Esophagus squamous epithelium (tissue), 5 donors: ENCODE measurements around the gene RALGAPB. TPM values are rescaled to one million over a fixed set of nuclear protein-coding genes. Genes with fewer than 3 reads are reported as not detected.

Source experiments
- DNase-seq: peaks from one replicate; lab custom pipeline; 2025; lab: John Stamatoyannopoulos, UW
- H3K27ac ChIP-seq, 4 donors: fragments of 200-600 bp; sonication (generic); one replicate each; pipeline ENCODE4 v1.5.1; 2016 to 2019; ENCODE audit warnings: mild to moderate bottlenecking in 1 of 4
- H3K27me3 ChIP-seq, 4 donors: fragments of 200-600 bp; sonication (generic); 1 replicate in 3 of 4; 2 replicates in 1 of 4; pipeline versions ENCODE4 v1.5.1 to v1.6.0; 2017 to 2021; ENCODE audit warnings: antibody characterized with exemption in 1 of 4
- H3K36me3 ChIP-seq, 3 donors: fragments of 200-600 bp; sonication (generic); one replicate each; pipeline ENCODE4 v1.5.1; 2016 to 2019
- H3K4me1 ChIP-seq, 3 donors: fragments of 200-600 bp; sonication (generic); one replicate each; pipeline ENCODE4 v1.5.1; 2017 to 2019
- H3K4me3 ChIP-seq, 4 donors: fragments of 200-600 bp; sonication (generic); 1 replicate in 3 of 4; 2 replicates in 1 of 4; pipeline ENCODE4 v1.5.1; 2016 to 2019; ENCODE audit warnings: mild to moderate bottlenecking in 2 of 4, moderate library complexity in 1 of 4
- H3K9me3 ChIP-seq, 3 donors: fragments of 200-600 bp; sonication (generic); one replicate each; pipeline ENCODE4 v1.5.1; 2016 to 2019
- POLR2A ChIP-seq, 4 donors: fragments of 450-650 bp; IDR thresholded peaks; one replicate each; pipeline ENCODE4 v1.6.1; 2017; ENCODE audit warnings: antibody characterized with exemption in 4 of 4, mild to moderate bottlenecking in 4 of 4, moderate library complexity in 3 of 4
- WGBS, 2 donors: methylation state at CpG; one replicate each; pipeline ENCODE4 v1.1.5; 2018; 5-methylcytosine and 5-hydroxymethylcytosine counted together
- intact Hi-C: fragments of 100-400 bp; cut with DNase I; formaldehyde crosslinking; loops from one replicate; pipeline ENCODE4 v1.15.0; 2022
- total RNA-seq, 4 donors: library from RNA; depleted of rRNA; stranded (reverse); fragments of >200 nt; gene quantifications; one replicate each; pipeline ENCODE4 v1.1.0, GENCODE V29; 2016
- TF ChIP-seq, protein P1 (sequence below), 6 experiments: fragments of 450-650 bp in 4 of 6; fragments of 200-600 bp in 2 of 6; sonication (generic) in 2 of 6; IDR thresholded peaks; one replicate each; pipeline ENCODE4 v1.5.1; 2016 to 2019; ENCODE audit warnings: antibody characterized with exemption in 6 of 6, mild to moderate bottlenecking in 4 of 6, moderate library complexity in 4 of 6
- donor health status: DM: yes; HTN: yes; CAD: no.

Gene RALGAPB
- total RNA-seq, 4 donors from 2014 or later, result 17.4 to 38.5 (median 26.9) TPM

DNA sequence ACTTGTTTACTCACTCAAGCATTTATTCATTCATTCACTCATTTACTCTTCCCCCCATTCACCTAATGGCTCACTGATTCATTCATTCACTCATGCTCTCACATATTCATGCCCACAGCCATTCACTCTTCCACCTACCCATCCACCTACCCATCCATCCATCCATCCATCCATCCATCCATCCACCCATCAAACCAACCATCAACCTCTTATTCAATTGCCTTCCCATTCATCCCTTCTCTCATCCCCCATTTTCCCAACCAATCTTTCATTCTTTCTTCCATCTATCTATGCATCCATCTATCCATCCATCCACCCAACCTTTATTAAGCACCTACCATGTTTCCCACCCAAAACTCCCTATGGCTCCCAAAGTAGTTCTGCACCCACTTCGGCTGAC, 127.4 kb downstream of the RALGAPB start:
- Histone ChIP-seq H3K27ac (peak overlapping the region in 1 of 4 donors; percentile 52), H3K4me3 (no peak overlapping the region), H3K4me1 (peaks cover 0 to 33% (median 0%) of the 10 kb centered on the region in 3 donors), H3K27me3 (peaks cover 0 to 52% (median 5%) of the 10 kb centered on the region in 4 donors), H3K9me3 (no peaks in the 10 kb centered on the region), H3K36me3 (no peaks in the 10 kb centered on the region)
- WGBS, 2 donors, result 92 to 100% methylated on average over 1 of the region's 1 CpG
- no peak for TF ChIP-seq POLR2A (IDR thresholded peaks at IDR 0.05)
- TF ChIP-seq, protein P1, sequence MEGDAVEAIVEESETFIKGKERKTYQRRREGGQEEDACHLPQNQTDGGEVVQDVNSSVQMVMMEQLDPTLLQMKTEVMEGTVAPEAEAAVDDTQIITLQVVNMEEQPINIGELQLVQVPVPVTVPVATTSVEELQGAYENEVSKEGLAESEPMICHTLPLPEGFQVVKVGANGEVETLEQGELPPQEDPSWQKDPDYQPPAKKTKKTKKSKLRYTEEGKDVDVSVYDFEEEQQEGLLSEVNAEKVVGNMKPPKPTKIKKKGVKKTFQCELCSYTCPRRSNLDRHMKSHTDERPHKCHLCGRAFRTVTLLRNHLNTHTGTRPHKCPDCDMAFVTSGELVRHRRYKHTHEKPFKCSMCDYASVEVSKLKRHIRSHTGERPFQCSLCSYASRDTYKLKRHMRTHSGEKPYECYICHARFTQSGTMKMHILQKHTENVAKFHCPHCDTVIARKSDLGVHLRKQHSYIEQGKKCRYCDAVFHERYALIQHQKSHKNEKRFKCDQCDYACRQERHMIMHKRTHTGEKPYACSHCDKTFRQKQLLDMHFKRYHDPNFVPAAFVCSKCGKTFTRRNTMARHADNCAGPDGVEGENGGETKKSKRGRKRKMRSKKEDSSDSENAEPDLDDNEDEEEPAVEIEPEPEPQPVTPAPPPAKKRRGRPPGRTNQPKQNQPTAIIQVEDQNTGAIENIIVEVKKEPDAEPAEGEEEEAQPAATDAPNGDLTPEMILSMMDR (IDR thresholded peaks at IDR 0.05), result no peak
- intact Hi-C loops, result no loop called here
- DNase-seq, result no peak

DNA sequence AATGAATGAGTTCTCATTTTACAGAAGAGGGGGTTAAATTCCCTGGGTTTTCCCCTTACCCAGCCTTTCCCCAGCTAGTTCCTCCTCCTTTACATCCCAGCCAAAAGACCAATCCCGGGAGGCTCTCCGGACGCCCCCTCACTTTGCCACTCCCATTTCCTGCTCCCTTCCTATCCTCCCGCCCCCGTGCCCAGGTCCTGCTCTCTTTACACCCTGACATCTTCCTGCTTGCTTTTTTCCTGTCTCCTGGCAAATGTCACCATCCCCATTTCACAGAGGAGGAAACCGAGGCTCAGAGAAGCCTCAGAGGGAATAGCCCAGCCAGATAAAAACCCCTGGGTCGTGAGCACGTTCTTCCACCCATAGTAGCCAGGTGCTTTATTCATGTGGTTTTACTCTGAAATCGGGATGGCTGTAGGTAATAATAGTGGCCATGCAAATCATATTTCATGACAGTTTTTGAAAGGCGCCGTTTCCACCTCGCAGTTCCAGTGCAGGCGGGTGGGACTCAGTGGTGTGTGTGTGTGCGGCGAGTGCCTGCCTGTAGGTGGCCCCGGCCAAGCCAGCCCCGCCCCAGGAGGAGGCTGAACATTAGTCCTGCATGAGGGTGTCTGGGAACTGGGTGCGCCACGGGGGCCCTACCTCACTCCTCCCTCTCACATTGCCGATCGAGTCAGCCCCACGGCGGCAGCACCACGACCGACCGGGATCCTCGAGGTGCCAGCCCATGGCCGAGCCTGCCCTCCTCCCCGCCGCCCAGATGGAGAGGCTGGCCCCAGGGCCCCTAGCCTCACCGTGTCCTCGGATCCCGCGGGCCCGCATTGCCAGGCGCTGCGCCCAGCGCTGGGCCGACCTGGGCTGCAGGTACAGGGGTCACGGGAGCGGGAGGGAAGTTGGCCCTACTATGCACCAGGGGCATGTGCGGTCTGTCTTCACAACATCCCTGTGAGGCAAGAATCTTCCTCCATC, 128.9 kb downstream of the RALGAPB start, which contains the start of gene ARHGAP40:
TSS of gene ARHGAP40 (plus strand) at position 594 of the 969 bp plus-strand sequence.
- TF ChIP-seq, protein P1 (IDR thresholded peaks at IDR 0.05), result peak in 2 of 6 experiments; percentile 28 to 58
- TF ChIP-seq POLR2A (IDR thresholded peaks at IDR 0.05), result no peak
- no peak for DNase-seq
- H3K36me3 ChIP-seq, result no peaks in the 10 kb centered on the region
- intact Hi-C loops, result no loop called here
- peaks cover 0 to 33% (median 0%) of the 10 kb centered on the region in 3 donors for H3K4me1 ChIP-seq
- no peaks in the 10 kb centered on the region for H3K9me3 ChIP-seq
- peak within 1 kb of the TSS in 3 of 4 donors; percentile 13 to 55 (median 19) for H3K27ac ChIP-seq
- 1 to 7% methylated on average over 9 of the region's 42 CpGs for WGBS, 2 donors
- peak within 1 kb of the TSS; percentile 18 to 48 (median 35) for H3K4me3 ChIP-seq
- H3K27me3 ChIP-seq, result peaks cover 0 to 54% (median 5%) of the 10 kb centered on the region in 4 donors

DNA sequence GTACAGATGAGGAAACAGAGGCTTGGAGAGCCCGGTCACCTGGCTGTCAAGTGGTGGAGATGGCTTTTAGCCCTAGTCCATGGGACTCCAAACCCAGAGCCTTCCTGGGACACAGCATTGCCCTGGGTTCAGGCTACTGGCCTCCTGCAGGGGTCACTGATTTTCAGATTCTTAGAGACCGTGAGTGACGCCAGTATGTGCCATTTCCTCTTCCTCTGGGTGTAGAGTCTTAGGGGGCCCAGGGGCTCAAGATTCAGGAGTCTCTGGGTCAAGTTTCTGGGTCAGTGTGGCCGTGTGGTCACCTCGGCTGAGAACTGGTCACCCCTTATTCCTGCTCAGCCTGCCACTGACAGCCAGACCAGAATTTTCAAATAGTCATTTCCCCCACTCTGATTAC, 129.5 kb downstream of the RALGAPB start:
- Histone ChIP-seq H3K36me3 (no peaks in the 10 kb centered on the region), H3K4me3 (peak overlapping the region; percentile 18 to 48 (median 35)), H3K9me3 (no peaks in the 10 kb centered on the region), H3K4me1 (peaks cover 0 to 33% (median 0%) of the 10 kb centered on the region in 3 donors), H3K27ac (peak overlapping the region in 1 of 4 donors; percentile 55), H3K27me3 (peaks cover 0 to 61% (median 5%) of the 10 kb centered on the region in 4 donors)
- 20 to 65% methylated on average over 1 to 5 of the region's 5 CpGs for WGBS, 2 donors
- TF ChIP-seq POLR2A (IDR thresholded peaks at IDR 0.05), result no peak
- TF ChIP-seq, protein P1 (IDR thresholded peaks at IDR 0.05), result no peak
- intact Hi-C loops, result no loop called here
- no peak for DNase-seq

DNA sequence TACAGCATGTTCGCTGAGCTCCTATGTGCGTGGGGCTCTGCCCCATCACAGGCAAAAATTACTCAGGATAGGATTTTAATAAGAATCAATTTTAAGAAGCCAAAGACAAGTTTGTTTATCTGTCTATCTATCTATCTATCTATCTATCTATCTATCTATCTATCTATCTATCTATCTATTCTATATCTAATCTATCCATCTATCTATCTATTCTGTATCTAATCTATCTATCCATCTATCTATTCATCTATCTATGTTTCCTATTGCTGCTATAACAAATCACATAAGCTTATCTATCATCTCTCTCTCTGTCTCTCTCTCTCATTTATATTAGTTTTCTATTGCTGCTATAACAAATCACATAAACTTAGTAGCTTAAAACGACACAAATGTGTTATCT, 130.6 kb downstream of the RALGAPB start:
- peak overlapping the region in 1 of 4 donors; percentile 44 for H3K4me3 ChIP-seq
- 68 to 81% methylated on average over 3 of the region's 3 CpGs for WGBS, 2 donors
- DNase-seq, result no peak
- TF ChIP-seq POLR2A (IDR thresholded peaks at IDR 0.05), result no peak
- TF ChIP-seq, protein P1 (IDR thresholded peaks at IDR 0.05), result no peak
- H3K27me3 ChIP-seq, result peaks cover 0 to 66% (median 5%) of the 10 kb centered on the region in 4 donors
- no peaks in the 10 kb centered on the region for H3K36me3 ChIP-seq
- no peaks in the 10 kb centered on the region for H3K9me3 ChIP-seq
- intact Hi-C loops, result no loop called here
- no peak overlapping the region for H3K27ac ChIP-seq
- H3K4me1 ChIP-seq, result peaks cover 0 to 33% (median 0%) of the 10 kb centered on the region in 3 donors

DNA sequence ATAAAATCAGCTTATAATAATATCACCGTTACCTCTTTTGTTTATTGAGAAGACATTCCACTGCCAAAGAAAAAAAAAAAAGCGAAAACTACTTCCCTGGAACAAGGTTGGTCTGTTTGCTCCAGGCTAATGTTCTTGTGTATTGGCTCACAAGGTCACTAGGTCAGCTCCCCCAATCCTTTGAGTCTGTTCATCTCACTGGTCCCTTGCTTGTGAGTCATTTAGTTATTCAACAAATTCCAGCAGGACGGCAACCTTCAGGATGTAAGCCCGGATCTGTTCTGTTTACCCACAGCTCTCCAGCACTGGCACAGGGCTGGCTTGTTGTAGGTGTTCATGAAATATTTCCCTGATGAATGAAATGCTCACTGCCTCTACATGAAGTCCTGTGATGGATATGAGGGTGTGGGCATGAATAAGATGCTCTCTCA, 132.2 kb downstream of the RALGAPB start:
- H3K36me3 ChIP-seq, result no peaks in the 10 kb centered on the region
- WGBS, 2 donors, result 25% methylated on average over 4 of the region's 4 CpGs
- no peak for DNase-seq
- TF ChIP-seq, protein P1 (IDR thresholded peaks at IDR 0.05), result no peak
- TF ChIP-seq POLR2A (IDR thresholded peaks at IDR 0.05), result no peak
- no peak overlapping the region for H3K27ac ChIP-seq
- intact Hi-C loops, result no loop called here
- peaks cover 0 to 66% (median 5%) of the 10 kb centered on the region in 4 donors for H3K27me3 ChIP-seq
- peaks cover 0 to 22% (median 0%) of the 10 kb centered on the region in 3 donors for H3K4me1 ChIP-seq
- no peaks in the 10 kb centered on the region for H3K9me3 ChIP-seq
- H3K4me3 ChIP-seq, result no peak overlapping the region
